GM12873 (cell line): ENCODE data around the gene MAPK13.

Source experiments
- TF ChIP-seq, protein P1 (sequence below): IDR thresholded peaks from 2 replicates; pipeline ENCODE4 v1.5.1; 2012; ENCODE audit warnings: low read depth, mild to moderate bottlenecking, moderate library complexity, low read length, control low read depth; ENCODE audit not compliant: insufficient read depth; ENCODE audit errors: missing control alignments

Gene MAPK13

DNA sequence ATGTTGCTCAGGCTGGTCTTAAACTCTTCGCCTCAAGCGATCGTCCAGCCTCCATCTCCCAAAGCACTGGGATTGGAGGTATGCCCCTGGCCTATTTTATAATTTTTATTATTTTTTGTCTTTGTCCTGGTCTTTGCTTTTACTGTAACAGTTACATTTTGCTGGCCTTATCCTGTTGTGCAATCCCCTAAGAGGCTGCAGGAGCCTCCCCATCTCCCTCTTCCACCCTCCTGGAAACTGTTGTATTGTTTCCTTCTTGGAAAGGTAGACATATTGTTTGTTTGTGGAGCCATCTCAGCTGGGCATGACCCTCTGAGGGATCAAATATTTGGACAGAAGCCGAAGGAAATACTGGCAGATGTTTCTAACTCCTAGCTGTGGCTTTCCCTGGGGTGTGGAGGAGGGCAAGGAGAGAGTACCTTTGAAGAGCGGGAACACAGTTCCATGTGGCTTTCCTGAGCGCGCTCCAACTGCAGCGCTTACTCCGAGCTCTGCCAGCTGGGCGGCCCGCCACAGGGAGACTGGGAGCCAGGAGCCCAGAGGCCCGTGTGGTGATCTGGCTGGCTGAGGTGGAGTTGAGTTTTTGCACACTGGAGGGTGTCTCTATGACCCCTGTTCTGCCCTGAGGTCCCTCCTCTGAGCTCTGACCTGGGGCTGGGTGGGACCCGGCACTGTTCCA is 4.9 kb downstream of the MAPK13 start:
- TF ChIP-seq, protein P1, sequence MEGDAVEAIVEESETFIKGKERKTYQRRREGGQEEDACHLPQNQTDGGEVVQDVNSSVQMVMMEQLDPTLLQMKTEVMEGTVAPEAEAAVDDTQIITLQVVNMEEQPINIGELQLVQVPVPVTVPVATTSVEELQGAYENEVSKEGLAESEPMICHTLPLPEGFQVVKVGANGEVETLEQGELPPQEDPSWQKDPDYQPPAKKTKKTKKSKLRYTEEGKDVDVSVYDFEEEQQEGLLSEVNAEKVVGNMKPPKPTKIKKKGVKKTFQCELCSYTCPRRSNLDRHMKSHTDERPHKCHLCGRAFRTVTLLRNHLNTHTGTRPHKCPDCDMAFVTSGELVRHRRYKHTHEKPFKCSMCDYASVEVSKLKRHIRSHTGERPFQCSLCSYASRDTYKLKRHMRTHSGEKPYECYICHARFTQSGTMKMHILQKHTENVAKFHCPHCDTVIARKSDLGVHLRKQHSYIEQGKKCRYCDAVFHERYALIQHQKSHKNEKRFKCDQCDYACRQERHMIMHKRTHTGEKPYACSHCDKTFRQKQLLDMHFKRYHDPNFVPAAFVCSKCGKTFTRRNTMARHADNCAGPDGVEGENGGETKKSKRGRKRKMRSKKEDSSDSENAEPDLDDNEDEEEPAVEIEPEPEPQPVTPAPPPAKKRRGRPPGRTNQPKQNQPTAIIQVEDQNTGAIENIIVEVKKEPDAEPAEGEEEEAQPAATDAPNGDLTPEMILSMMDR = no peak

DNA sequence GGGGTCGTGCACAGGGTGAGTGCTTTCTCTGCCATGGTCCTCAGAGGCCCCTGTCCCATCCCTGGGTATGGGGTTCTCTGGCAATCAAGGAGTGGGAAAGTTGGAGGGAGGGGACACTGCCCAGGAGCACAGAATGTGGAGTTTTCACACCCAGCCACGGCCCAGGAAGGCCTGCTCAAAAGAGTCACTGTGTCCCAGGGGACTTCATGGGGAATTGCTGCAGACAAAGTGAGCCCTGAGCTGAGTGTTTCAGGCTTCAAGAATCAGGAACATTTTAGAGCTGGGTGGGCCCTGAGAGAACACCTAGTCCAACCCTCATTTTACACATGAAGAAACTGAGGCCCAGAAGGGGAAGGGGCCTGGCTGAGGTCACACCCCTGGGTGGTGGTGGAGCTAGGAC is 5.7 kb downstream of the MAPK13 start:
- TF ChIP-seq, protein P1 = no peak

DNA sequence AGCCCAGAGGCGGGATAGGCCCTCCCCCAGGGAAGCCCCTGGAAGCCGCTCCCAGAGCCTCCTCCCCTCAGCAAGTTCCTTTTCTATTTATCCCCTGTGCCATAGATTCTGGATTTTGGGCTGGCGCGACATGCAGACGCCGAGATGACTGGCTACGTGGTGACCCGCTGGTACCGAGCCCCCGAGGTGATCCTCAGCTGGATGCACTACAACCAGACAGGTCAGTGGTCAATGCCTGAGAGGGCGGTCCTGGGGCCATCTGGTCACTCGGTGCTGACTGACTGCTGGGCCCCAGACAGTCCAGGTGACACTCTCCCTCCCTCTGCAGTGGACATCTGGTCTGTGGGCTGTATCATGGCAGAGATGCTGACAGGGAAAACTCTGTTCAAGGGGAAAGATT is 6.2 kb downstream of the MAPK13 start:
- TF ChIP-seq, protein P1 = no peak

DNA sequence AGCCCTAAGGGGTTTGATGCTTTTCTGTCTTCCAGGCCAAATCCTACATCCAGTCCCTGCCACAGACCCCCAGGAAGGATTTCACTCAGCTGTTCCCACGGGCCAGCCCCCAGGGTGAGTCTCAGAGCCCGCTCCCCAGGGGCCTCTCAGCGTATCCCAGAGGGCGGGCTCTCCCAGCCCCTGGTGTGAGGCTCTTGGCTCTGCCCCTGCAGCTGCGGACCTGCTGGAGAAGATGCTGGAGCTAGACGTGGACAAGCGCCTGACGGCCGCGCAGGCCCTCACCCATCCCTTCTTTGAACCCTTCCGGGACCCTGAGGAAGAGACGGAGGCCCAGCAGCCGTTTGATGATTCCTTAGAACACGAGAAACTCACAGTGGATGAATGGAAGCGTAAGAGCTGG is 8.4 kb downstream of the MAPK13 start:
- TF ChIP-seq, protein P1 = no peak

DNA sequence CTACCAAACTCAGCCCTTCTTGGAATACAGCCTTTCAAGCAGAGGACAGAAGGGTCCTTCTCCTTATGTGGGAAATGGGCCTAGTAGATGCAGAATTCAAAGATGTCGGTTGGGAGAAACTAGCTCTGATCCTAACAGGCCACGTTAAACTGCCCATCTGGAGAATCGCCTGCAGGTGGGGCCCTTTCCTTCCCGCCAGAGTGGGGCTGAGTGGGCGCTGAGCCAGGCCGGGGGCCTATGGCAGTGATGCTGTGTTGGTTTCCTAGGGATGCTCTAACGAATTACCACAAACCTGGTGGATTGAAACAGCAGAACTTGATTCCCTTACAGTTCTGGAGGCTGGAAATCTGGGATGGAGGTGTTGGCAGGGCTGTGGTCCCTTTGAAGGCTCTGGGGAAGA is 9.1 kb downstream of the MAPK13 start:
- TF ChIP-seq, protein P1 = peak; percentile 40

DNA sequence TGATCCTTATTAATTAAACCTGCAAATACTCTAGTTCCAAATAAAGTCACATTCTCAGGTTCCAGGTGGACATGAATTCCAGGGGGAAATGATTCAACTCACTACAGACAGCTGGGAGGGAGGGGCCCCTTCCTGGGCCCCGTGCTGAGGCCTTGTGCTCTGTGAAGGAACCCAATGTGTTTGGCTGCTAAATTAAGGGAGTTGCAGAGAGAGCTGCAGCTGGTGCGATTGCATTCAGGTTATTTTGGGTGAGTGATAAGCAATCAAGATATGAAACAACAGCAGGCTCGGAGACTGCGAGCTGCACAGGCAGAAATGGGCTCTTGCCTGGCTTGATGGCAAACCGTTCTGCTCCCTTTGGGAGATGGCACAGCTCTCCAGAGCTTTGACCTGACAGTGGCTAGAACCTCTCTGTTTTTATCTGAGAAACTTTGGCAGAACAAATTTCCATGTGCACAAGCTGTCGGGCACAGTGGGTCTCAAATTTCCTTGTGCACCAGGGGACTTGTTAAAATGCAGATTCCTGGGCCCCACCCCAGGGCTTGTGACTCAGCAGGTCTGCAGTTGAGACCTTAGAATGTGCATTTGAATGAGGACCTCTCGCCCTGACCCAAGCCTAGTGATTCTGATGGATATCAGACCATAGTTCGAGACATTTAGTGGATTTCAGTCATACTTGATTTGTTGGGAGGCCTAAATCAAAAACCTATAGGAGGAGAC is 9.8 kb downstream of the MAPK13 start:
- TF ChIP-seq, protein P1 = no peak

DNA sequence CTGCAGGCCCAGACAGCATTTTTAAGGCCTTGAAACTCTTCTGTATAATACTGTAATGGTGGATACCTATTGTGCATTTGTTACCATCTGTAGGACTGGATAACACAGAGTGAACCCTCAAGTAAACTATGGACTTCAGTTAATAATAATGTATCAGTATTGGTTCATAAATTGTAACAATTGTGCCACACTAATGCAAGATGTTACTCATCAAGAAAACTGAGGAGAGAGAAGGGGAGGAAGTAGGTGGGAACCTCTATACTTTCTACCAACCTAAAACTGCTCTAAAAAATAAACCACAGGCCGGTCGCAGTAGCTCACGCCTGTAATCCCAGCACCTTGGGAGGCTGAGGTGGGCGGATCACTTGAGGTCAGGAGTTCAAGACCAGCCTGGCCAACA is 10.8 kb downstream of the MAPK13 start:
- TF ChIP-seq, protein P1 = no peak
